LoVo (cell line): ENCODE measurements around the gene WDR82.

ENCODE experiments used
- DNase-seq: peaks from one replicate; pipeline ENCODE4 v3.0.0-alpha.2; 2016; ENCODE audit warnings: low spot score

WDR82 gene

DNA sequence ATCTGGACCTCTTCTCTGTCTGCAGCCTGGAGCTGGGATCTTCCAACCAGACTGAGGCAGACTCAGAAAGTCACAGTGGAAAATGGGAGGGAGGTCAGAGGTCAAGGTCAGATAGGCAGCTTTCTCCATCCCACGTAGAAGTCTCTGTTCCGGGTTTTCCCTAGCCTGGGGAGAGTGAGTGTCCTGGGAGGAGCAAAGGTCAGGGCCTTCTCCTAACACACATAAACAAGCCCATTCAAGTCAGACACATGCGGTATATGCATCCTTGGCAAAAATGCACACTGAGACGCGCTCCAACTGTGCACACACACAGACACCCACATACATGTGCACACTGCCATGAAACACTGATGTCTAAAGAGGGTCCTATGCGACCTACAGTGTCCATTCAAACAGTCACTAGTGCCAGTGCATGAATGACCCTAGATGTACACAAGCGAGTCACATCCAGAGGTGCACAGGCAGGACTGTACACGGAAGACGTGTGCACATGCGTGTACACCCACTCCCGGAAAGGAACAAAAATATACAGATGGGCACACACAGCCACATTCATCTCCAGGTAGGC, 40.2 kb downstream of the WDR82 start:
- no peak for DNase-seq

DNA sequence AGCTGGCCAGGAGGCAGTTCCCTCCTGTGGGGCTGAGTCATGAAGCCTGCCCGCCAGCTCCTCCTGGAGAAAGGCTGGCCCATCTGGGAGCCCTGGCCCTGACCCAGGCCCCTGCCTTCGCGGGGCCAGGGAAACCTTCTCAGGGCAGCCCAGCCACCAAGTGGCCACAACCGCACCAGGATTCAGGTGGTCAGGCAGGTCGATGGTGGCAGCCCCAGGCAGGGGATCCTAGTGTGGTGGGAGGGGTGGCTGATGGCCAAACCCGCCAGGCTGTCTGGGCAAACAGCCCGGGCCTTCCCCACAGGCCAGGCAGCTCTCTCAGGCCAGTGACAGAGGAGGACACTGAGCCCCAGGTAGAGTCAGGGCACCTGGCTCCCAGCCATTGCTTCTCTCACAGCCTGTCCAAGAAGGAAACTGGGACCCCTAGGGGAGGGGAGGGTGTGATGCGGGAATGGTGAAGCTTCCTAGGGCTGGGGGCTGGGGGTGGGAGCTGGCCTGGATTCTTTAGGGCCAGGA, 40.7 kb downstream of the WDR82 start:
- peak; percentile 59 for DNase-seq

GRCh38 chr3:52237006-52237656, 41.3 kb downstream of the WDR82 start:
- no peak for DNase-seq

DNA sequence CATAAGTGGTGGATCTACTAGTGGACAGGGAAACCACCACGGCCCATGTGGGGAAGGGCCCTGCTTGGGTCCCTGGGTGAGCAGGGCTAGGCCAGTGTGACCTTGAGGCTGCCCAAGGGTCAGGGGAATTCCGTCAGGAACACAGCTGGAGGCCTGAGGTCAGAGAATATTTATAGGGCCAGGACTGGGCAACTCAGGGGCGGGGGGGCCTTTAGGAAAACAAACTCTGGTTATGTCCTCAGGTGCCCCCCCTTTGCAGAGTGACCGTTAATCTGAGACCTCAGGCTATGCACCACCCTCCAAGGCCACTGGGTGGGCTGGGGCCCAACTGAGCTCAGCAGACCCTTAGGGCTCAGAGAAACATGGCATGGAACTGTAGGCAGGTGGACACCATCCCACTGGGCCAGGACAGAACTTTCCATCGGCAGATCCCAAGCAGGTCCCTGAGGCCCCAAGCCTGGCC, 42.0 kb downstream of the WDR82 start:
- DNase-seq, result no peak

DNA sequence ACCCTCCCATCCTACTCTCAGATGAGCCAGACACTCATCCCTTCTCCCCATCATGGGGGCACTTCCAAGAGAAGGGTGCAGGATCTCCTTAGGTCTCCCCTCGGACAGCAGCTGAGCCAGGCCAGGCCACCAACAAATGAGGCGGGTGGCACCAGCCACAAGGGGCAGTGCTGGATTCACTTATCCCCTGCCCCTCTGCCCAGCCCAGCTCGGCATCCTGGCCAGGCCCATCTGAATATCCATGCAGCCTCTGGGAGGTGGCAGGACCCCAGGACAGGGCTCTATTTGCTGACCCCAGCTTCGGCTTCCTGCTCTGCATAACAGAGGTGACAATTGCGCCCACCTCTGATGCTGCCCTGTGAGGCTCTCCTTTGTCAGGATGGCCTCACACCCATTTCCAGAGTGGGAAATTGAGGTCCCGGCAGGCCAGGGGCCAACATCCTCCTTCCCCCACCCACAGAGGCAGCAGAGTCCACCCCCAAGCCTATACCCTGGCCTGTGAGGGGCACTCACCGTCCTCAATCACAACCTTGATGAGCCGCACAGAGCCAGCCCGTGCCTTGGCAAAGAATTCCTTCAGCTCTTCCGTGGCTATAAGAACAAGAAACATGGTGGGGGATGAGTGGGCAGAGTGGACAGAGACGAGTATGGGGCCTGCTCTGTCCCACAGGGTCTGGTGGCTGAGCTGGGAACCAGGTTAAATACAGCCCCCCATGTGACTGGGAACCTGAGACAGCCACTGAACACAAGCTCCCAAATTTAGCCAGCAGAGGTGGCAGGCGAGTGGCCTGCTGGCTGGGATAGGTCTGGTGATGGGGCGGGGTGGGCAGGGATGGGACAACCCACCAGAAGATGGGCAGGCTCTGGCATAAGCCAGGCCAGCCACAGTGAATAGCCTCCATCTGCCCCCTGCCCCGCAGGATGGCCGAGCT, 43.7 kb downstream of the WDR82 start:
- no peak for DNase-seq

DNA sequence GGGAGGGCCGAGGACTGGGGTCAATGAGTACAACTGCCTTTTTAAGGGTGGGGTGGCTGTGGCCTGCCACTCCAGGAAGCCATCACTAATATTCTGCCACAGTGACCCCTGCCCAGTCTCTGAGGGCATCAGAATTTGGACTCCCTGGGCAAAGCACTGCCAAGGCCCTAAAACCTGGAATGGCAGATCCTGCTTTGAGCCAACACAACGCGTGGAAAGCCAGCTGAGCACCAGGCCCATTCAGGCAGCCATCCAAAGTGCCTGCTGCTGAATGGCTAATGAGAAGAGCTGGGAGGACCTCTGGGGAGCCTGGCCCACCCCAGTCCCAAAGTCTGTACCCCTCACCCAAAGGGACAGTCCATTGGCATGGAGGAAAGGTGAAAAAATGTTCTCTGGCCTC, 44.5 kb downstream of the WDR82 start:
- no peak for DNase-seq

GRCh38 chr3:52233108-52233591, 45.3 kb downstream of the WDR82 start:
- DNase-seq, result no peak

DNA sequence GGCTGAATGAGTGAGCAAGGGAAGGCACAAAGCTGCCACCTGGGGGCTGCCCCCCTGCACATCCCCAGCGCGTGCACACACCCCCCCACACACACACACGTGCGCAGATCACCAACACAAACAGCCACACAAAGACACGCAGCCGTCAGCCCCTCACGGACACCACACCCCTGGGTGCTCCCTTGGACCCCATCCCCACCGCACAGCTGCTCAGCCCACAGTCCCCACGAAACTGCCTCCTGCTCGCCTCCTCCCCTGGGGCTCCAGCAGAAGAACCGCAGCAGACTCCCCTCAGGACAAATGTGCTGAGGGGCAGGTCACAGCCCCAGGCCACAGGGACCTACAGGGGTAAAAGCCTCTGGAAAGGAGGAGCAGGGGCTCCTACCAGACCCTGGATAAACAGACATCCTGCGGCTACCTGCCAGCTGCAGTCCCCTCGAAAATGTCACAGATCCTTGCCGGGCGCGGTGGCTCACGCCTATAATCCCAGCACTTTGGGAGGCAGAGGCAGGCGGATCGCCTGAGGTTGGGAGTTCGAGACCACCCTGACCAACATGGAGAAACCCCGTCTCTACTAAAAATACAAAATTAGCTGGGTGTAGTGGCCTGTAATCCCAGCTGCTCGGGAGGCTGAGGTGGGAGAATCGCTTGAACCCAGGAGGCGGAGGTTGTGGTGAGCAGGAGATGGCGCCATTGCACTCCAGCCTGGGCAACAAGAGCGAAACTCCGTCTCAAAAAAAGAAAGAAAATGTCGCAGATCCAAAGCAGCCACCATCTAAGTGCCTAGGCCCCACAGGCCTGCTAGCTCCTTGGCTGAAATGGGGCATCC, 46.0 kb downstream of the WDR82 start:
- no peak for DNase-seq

- no peak for DNase-seq
These were observed 46.8 kb downstream of the WDR82 start for GRCh38 chr3:52231502-52232278.

DNA sequence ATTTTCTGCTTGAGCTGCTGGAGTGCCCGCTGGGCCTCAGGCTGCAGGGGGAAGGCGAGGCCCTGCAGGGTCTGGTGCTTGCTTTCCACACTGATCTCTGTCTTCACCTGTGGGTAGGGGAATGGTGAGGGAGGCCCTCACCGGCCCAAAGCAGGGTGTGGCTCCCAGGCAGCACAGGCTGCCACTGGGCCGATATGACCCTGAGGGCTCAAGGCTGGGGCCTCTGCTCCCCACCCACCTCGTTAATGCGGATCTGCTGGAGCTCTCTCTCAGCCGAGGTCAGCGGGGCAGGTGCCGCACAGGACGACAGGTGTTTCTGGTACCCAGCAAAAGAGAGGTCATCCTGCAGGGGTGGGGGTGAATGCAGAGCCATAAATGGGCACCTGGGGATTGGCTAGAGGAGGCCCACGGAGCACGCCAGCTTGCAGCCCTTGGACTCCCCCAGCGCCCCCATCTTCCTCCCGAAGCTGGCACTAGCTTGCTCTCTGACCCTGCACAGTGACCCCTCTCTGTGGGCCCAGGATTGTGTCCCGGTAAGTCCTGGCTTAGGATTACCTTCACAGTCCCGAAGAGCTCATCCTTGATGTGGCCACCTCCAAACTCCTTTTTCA, 47.5 kb downstream of the WDR82 start:
- no peak for DNase-seq

DNA sequence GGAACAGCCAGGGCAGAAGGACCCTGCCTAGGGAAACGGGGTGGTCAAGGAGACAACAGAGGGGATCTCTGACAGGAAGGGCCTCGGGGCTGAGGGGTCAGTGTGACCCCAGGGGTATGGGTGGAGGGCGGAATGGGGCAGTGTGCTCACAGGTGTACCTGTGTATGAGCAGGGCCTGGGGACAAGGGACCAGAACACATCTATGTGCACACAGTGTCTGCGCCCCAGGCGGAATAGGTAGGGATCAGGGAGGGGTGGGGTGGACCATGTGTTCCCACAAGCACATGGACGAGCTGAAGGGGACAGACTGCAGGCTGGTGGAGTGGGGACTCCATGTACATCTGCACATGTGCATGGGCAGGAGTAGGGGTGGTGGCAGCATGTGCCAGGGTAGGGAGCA, 48.0 kb downstream of the WDR82 start:
- no peak for DNase-seq

GRCh38 chr3:52229656-52230055, 48.8 kb downstream of the WDR82 start:
- DNase-seq, result no peak

- no peak for DNase-seq
These were observed 49.6 kb downstream of the WDR82 start for GRCh38 chr3:52228751-52229291.

- DNase-seq, result no peak
These were observed 50.2 kb downstream of the WDR82 start for GRCh38 chr3:52228266-52228665.

GRCh38 chr3:52227766-52228165, 50.7 kb downstream of the WDR82 start:
- DNase-seq, result no peak

- DNase-seq, result no peak
These were observed 51.3 kb downstream of the WDR82 start for GRCh38 chr3:52227117-52227516.

GRCh38 chr3:52226229-52226817, 52.1 kb downstream of the WDR82 start:
- no peak for DNase-seq

GRCh38 chr3:52225452-52226228, 52.8 kb downstream of the WDR82 start, which contains the start of gene TLR9:
Gene TLR9 (minus strand): TSS chr3:52225645. CDS start chr3:52225529, 116 bp downstream.
- no peak for DNase-seq
